HEK293 (cell line): ENCODE measurements around the gene PLK5.

Source experiments
- BCL11A ChIP-seq: fragments of 450-650 bp; formaldehyde crosslinking; IDR thresholded peaks from 2 replicates; pipeline ENCODE4 v1.5.1; 2016; ENCODE audit warnings: low read depth, missing biosample characterization, missing genetic modification characterization
- HOXA7 ChIP-seq: sonication (generic); formaldehyde crosslinking; IDR thresholded peaks from 2 replicates; pipeline ENCODE4 v1.8.1; 2022; ENCODE audit warnings: missing genetic modification reagents, borderline replicate concordance
- HOXD13 ChIP-seq: sonication (generic); formaldehyde crosslinking; IDR thresholded peaks from 2 replicates; pipeline ENCODE4 v1.8.0; 2022; ENCODE audit warnings: missing genetic modification reagents, borderline replicate concordance
- INSM2 ChIP-seq: fragments of 450-650 bp; formaldehyde crosslinking; IDR thresholded peaks from 2 replicates; pipeline ENCODE4 v1.5.1; 2016; ENCODE audit warnings: missing biosample characterization, missing genetic modification characterization
- MYNN ChIP-seq: fragments of 450-650 bp; formaldehyde crosslinking; IDR thresholded peaks from 2 replicates; pipeline ENCODE4 v1.5.1; 2016; ENCODE audit warnings: missing biosample characterization, missing genetic modification characterization, borderline replicate concordance
- PRDM4 ChIP-seq: fragments of 450-650 bp; formaldehyde crosslinking; IDR thresholded peaks from 2 replicates; pipeline ENCODE4 v1.5.1; 2017; ENCODE audit warnings: missing biosample characterization, missing genetic modification characterization
- SALL2 ChIP-seq: fragments of 450-650 bp; formaldehyde crosslinking; IDR thresholded peaks from 2 replicates; pipeline ENCODE4 v1.5.0; 2017; ENCODE audit warnings: missing biosample characterization, mild to moderate bottlenecking, missing genetic modification characterization, borderline replicate concordance
- ZBTB6 ChIP-seq: fragments of 450-650 bp; formaldehyde crosslinking; IDR thresholded peaks from 2 replicates; pipeline ENCODE4 v1.5.1; 2017; ENCODE audit warnings: missing biosample characterization, missing genetic modification characterization
- ZFP3 ChIP-seq: fragments of 450-650 bp; formaldehyde crosslinking; IDR thresholded peaks from 2 replicates; pipeline ENCODE4 v1.5.1; 2016; ENCODE audit warnings: low read depth, missing biosample characterization, missing genetic modification characterization
- ZNF133 ChIP-seq: fragments of 450-650 bp; formaldehyde crosslinking; IDR thresholded peaks from 2 replicates; pipeline ENCODE4 v1.5.1; 2016; ENCODE audit warnings: missing biosample characterization, missing genetic modification characterization
- ZNF140 ChIP-seq: fragments of 450-650 bp; formaldehyde crosslinking; IDR thresholded peaks from 2 replicates; pipeline ENCODE4 v1.5.1; 2016; ENCODE audit warnings: missing biosample characterization, missing genetic modification characterization
- ZNF155 ChIP-seq: fragments of 450-650 bp; formaldehyde crosslinking; IDR thresholded peaks from 2 replicates; pipeline ENCODE4 v1.5.1; 2016; ENCODE audit warnings: missing biosample characterization, missing genetic modification characterization
- ZNF2 ChIP-seq: fragments of 450-650 bp; formaldehyde crosslinking; IDR thresholded peaks from 2 replicates; pipeline ENCODE4 v1.5.1; 2016; ENCODE audit warnings: missing biosample characterization, missing genetic modification characterization
- ZNF26 ChIP-seq: fragments of 450-650 bp; formaldehyde crosslinking; IDR thresholded peaks from 2 replicates; pipeline ENCODE4 v1.5.1; 2016; ENCODE audit warnings: missing biosample characterization, missing genetic modification characterization
- ZNF311 ChIP-seq: fragments of 450-650 bp; formaldehyde crosslinking; IDR thresholded peaks from 2 replicates; pipeline ENCODE4 v1.5.1; 2017; ENCODE audit warnings: missing biosample characterization, missing genetic modification characterization, borderline replicate concordance
- ZNF398 ChIP-seq: fragments of 450-650 bp; formaldehyde crosslinking; IDR thresholded peaks from 2 replicates; pipeline ENCODE4 v1.5.1; 2017; ENCODE audit warnings: missing biosample characterization, missing genetic modification characterization
- ZNF521 ChIP-seq: fragments of 450-650 bp; formaldehyde crosslinking; IDR thresholded peaks from 2 replicates; pipeline ENCODE4 v1.5.1; 2017; ENCODE audit warnings: missing biosample characterization, mild to moderate bottlenecking, missing genetic modification characterization
- ZNF555 ChIP-seq: fragments of 450-650 bp; formaldehyde crosslinking; conservative IDR thresholded peaks from 2 replicates; pipeline ENCODE4 v1.5.1; 2017; ENCODE audit warnings: missing biosample characterization, mild to moderate bottlenecking, missing genetic modification characterization, inconsistent platforms
- ZNF561 ChIP-seq: fragments of 450-650 bp; IDR thresholded peaks from 2 replicates; pipeline ENCODE4 v1.5.1; 2018; ENCODE audit warnings: missing biosample characterization, missing genetic modification characterization, borderline replicate concordance
- ZNF654 ChIP-seq: fragments of 450-650 bp; formaldehyde crosslinking; IDR thresholded peaks from 2 replicates; pipeline ENCODE4 v1.5.1; 2016; ENCODE audit warnings: low read depth, missing biosample characterization, missing genetic modification characterization
- ZNF791 ChIP-seq: fragments of 450-650 bp; formaldehyde crosslinking; IDR thresholded peaks from 2 replicates; pipeline ENCODE4 v1.5.1; 2016; ENCODE audit warnings: missing biosample characterization, missing genetic modification characterization
- ZNF837 ChIP-seq: fragments of 450-650 bp; formaldehyde crosslinking; IDR thresholded peaks from 2 replicates; pipeline ENCODE4 v1.5.1; 2016; ENCODE audit warnings: missing biosample characterization, missing genetic modification characterization
- TF ChIP-seq, protein P1 (sequence below): fragments of 450-650 bp; IDR thresholded peaks from 2 replicates; pipeline ENCODE4 v1.5.1; 2018; ENCODE audit warnings: missing biosample characterization, mild to moderate bottlenecking, missing genetic modification characterization
- TF ChIP-seq, protein P2 (sequence below): fragments of 450-650 bp; formaldehyde crosslinking; IDR thresholded peaks from 2 replicates; pipeline ENCODE4 v1.5.1; 2016; ENCODE audit warnings: missing biosample characterization, missing genetic modification characterization

The PLK5 gene

DNA sequence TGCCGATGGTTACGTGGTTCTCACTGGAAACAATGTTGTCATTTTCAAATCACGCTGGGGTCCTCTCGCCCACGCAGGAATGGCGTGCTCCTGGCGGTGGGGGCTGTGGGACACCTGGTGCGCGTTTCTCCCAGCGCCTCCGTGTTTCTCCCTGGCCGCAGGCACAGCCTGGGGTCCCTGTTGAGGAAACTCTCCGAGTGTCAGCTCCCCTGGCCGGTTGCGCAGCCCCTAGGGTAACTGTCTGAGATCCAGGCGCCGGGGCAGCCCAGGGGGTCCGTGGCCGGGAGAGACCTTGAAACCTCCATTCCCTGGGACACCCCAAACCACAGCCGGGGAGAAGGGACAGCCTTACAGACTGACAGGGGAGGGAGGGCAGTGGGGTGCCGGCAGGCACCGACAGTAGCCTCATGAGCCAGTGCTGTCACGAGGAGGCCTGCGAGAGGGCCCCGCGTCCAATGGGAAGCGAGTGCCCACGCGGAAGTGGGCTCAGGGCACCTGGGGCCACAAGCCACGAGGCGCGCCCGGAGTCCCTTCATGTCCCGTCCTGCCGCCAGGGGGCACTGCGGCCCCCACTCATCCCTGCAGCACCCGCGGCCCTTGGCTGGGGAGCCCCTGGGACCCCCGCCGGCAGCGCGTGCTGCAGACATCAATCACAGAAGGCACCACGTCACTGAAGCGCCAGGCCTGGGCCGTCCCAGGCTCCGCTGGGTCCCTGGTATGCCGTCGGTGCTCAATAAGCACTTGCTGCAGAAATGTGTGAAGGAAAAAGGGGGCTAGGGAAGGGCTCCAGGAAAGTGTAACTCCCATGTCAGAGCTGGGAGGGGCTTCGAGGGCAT, 20.6 kb upstream of the PLK5 start (continued):
- 0 out of 2 replicates have a peak, but pooled peaks have one; percentile 22 for TF ChIP-seq INSM2
- no peak for TF ChIP-seq HOXD13 (CRISPR knock-in tag)
- no peak for TF ChIP-seq ZNF311
- TF ChIP-seq ZNF155, result no peak
- TF ChIP-seq SALL2 (tag by site-specific recombination), result no peak
- TF ChIP-seq, protein P1, sequence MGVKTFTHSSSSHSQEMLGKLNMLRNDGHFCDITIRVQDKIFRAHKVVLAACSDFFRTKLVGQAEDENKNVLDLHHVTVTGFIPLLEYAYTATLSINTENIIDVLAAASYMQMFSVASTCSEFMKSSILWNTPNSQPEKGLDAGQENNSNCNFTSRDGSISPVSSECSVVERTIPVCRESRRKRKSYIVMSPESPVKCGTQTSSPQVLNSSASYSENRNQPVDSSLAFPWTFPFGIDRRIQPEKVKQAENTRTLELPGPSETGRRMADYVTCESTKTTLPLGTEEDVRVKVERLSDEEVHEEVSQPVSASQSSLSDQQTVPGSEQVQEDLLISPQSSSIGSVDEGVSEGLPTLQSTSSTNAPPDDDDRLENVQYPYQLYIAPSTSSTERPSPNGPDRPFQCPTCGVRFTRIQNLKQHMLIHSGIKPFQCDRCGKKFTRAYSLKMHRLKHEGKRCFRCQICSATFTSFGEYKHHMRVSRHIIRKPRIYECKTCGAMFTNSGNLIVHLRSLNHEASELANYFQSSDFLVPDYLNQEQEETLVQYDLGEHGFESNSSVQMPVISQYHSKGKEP (tag by site-specific recombination), result peak; percentile 65; the same call in 1 of the 2 replicates
- TF ChIP-seq MYNN (tag by site-specific recombination), result no peak
- no peak for TF ChIP-seq BCL11A (tag by site-specific recombination)
- TF ChIP-seq, protein P2, sequence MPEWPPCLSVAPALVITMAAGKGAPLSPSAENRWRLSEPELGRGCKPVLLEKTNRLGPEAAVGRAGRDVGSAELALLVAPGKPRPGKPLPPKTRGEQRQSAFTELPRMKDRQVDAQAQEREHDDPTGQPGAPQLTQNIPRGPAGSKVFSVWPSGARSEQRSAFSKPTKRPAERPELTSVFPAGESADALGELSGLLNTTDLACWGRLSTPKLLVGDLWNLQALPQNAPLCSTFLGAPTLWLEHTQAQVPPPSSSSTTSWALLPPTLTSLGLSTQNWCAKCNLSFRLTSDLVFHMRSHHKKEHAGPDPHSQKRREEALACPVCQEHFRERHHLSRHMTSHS (tag by site-specific recombination), result no peak
- peak; percentile 87; the same call in 1 of the 2 replicates for TF ChIP-seq ZNF2 (tag by site-specific recombination)
- peak; percentile 61; the same call in 1 of the 2 replicates for TF ChIP-seq ZNF561 (tag by site-specific recombination)
- TF ChIP-seq ZNF133 (tag by site-specific recombination), result no peak
- TF ChIP-seq ZNF26 (tag by site-specific recombination), result no peak
- no peak for TF ChIP-seq ZNF398 (tag by site-specific recombination)
- TF ChIP-seq HOXA7 (CRISPR knock-in tag), result no peak
- TF ChIP-seq ZNF521 (tag by site-specific recombination), result no peak
- no peak for TF ChIP-seq ZNF791
- TF ChIP-seq PRDM4 (tag by site-specific recombination), result peak; percentile 100
- 0 out of 2 replicates have a peak, but pooled peaks have one; percentile 21 for TF ChIP-seq ZBTB6 (tag by site-specific recombination)
- no peak for TF ChIP-seq ZNF555 (tag by site-specific recombination)
- no peak for TF ChIP-seq ZNF837 (tag by site-specific recombination)
- TF ChIP-seq ZFP3 (tag by site-specific recombination), result no peak
- no peak for TF ChIP-seq ZNF140 (tag by site-specific recombination)
- no peak for TF ChIP-seq ZNF654 (tag by site-specific recombination)
